Testis (tissue), 2 donors: Measurements from ENCODE around the gene CCDC85A.

Experiments
- CTCF ChIP-seq, 3 experiments: fragments of 450-650 bp in 2 of 3; fragments of 200-600 bp in 1 of 3; sonication (generic) in 1 of 3; IDR thresholded peaks; one replicate each; pipeline ENCODE4 v1.5.1; 2016 to 2019; ENCODE audit warnings: antibody characterized with exemption in 3 of 3, mild to moderate bottlenecking in 2 of 3, moderate library complexity in 1 of 3
- POLR2A ChIP-seq: fragments of 450-650 bp; IDR thresholded peaks from one replicate; pipeline ENCODE4 v1.6.1; 2017; ENCODE audit warnings: antibody characterized with exemption, mild to moderate bottlenecking, moderate library complexity

GRCh38 chr2:56382466-56382865 is 198.7 kb downstream of the CCDC85A start:
- TF ChIP-seq CTCF (IDR thresholded peaks at IDR 0.05): no peak
- no peak for TF ChIP-seq POLR2A
